ENCODE measurements around the gene SRD5A1.

SRD5A1 gene, protein sequence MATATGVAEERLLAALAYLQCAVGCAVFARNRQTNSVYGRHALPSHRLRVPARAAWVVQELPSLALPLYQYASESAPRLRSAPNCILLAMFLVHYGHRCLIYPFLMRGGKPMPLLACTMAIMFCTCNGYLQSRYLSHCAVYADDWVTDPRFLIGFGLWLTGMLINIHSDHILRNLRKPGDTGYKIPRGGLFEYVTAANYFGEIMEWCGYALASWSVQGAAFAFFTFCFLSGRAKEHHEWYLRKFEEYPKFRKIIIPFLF

DNA sequence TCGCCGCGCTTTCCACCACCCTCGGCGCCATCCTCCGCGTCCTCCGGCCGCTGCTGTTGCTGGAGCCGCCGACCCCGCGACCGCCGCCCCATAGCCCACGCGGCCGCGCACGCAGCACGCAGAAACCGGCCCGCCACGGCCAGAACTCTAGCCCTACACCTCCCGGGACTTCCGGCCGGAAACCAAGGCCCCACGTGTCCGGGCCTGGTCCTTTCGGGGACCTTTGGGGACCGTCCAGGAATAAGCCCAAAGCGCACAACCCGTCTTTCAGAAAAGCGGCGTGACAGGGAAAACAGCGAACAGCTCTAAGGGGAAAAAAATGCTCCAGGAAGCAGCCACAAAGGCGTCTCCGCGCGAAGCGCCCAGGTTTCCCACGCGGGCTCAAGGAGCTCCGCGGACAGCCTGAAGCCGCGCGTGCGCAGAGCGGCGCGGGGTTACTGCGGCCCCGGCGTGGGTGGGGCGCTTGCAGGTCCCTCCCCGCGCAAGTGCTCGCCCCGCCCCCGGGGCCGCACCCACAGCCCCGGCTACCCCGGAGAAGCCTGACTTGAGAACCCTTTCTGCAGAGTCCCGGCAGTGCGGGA lies at the start of gene SRD5A1, which contains the start of gene NSUN2:
Gene SRD5A1 (plus strand): TSS at position 553 of the 581 bp plus-strand sequence. CDS start 137 bp downstream, outside the sequence.
Gene NSUN2 (minus strand): TSS at position 157 of the 581 bp plus-strand sequence. CDS start 65 bp downstream, at position 92.
- peak; percentile 100 for DNase-seq (ENCODE audit: low spot score)

DNA sequence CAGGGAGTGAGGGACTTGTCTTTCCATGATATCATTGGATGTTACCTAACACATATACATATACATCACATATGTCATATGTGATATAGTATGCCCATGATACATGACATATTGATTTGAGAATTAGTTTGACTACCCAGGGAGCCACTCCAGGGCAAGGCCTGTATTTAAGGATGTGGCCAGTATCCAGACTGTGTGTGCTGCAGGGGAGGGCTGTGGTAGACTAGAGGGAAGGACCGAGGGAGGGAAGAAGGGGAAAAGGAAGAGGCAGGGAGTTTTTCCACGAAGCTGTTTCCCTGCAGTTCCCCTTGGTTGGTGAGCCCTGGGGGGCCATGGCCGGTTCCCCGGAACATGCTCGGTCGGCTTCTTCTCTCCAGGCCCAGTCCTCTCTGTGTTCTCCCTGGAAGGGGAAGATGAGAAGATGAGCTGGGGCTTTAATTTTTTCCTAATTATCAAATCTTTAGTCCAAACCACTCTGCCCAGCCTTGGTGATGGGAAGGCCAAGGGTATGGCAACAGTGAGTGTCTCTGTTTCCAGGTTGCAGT lies 49.1 kb upstream of the SRD5A1 start:
- DNase-seq (ENCODE audit: low spot score): no peak

DNA sequence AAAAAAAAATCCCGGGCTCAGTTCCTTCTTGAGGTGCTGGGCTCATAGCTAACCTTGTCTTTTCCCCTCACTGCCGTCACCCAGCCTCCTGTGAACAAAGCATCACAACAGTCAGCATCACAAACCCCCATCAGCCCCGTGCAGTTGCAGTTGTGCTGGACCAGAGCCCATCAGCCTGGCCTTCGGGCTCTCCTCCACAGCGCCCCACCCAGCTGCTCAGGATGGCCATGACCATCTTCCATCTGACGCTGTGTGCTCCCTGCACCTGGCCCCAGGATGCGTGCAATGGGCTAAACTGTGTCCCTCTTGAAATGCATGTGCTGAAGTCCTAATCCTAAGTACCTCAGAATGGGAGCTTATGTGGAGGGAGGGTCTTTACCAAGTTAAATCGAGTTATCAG lies 48.5 kb upstream of the SRD5A1 start:
- no peak for DNase-seq (ENCODE audit: low spot score)

DNA sequence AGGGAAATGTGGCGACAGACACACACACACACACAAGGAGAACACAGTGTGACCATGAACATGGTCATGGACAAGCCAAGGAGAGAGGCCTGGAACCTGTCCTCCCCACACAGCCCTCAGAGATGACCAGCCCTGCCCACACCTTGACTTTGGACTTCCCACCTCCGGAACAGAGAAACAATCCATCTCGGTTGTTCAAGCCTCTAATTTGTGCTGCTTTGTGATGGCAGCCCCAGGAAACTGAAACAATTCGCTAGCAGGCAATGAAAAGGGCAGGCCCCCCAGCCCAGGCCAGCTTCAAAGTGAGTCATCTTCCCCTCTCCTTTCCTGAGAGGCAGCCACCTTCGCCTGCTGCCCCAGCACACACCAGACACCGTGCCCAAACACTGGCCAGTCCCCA lies 48.1 kb upstream of the SRD5A1 start:
- no peak for DNase-seq (ENCODE audit: low spot score)

DNA sequence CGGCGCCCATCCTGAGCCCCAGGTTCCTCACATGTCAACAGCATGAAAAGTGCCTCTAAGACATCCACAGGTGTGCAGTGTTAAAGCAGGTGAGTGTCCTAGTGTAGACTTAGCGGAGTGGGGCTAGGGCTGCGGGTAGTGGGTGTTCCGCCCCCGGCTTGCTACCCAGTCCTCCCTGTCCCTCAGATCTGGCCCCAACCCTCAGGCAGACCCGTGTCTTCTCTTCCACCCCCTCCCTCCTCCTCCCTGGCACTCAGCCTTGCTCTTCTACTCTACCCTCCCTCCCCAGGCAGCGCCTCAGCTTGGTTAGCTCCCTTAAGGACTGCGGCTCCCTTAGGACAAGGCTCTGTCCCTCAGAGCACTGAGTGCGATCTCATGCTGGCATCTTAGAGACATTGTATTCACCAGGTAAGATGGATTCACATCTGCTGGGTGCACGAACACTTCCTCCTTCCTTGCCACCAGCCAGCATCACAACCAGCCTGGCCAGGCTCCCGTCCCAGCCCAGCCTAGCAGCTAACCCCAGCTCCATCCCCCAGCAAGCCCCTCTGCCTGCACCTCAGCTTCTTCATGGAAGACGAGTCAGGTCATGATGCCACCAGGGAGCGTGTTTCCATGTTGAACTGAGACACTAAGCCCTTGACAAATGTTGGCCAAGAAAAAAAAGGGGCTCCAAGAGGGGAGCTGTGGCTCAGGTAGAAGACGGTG lies 47.1 kb upstream of the SRD5A1 start:
- no peak for DNase-seq (ENCODE audit: low spot score)

DNA sequence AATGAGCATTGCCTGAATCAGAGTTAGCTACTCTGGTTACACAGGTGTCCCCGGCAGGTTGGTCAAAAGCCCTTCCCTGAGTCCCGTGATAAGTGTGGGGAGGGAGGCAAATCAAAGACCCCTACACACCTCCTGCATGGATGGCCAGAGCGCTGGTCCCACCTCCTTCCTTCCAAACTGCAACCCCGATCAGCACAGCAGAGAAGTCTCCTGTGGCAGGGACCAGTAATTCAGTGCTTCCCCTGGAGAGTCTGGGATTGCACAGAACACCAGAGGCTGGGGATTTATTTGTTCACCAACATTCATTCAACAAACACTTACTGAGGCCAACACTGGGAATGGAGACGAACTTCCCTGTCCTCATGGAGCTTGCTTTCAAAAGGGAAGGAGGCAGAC lies 46.6 kb upstream of the SRD5A1 start:
- no peak for DNase-seq (ENCODE audit: low spot score)

DNA sequence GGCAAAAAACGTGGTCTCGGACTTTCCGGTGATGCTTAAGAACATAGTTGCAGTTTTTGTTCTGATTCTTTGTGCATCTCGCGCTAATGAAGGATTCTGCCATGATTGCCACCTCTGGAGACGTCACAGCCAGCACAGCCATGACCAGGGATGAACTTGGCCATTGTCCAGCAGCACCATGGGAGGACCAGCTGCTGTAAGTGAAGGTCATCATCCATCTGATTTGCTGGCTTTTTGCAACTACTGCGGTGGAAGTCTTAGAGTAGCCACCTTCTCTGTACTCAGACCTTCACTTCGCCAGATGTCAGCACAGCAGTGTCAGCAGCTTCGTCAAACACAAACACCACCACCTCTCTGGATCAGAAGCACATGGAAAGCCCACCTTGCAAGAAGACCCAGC lies 46.1 kb upstream of the SRD5A1 start:
- no peak for DNase-seq (ENCODE audit: low spot score)

DNA sequence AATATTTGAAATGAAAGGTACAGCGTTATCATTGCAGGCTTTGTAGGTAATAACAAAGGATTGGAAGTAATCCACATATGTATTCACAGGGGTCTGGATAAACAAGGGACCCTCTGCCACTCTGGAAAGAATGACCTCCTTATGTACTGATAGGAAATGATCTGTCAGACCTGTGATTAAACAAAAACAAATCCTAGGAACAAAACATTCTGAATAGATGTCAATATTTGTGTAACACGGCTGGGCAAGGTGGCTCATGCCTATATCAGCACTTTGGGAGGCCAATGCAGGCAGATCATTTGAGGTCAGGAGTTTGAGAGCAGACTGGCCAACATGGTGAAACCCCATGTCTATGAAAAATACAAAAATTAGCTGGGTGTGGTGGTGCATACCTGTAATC lies 42.7 kb upstream of the SRD5A1 start:
- no peak for DNase-seq (ENCODE audit: low spot score)

DNA sequence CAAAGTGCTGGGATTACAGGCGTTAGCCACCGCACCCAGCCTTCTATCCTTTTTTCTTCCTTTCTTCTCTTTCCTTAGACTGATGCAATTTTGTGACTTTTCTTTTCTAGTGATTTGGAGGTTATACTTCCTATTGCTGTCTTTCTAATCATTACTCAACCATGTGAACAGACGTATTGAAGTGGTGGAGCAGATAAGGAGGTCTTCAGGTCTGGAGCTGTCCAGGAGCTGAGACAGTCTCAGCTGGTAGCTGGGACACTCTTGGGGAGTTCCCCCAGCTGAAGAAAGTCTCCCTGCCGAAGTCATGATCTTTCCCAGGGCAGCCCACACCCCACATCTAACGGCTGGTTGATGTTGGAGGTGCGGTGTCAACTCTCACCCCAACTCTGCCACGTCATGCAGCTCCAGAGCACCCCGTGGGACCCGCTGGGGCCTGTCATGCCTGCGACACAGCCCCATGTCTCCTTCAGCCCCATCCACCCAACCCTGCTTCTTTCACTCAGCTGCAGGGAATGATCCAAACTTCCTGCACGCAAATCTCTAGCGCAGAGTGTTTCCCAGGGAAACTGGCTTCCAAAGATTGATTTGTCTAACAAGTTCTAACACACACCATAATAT lies 41.5 kb upstream of the SRD5A1 start:
- no peak for DNase-seq (ENCODE audit: low spot score)

DNA sequence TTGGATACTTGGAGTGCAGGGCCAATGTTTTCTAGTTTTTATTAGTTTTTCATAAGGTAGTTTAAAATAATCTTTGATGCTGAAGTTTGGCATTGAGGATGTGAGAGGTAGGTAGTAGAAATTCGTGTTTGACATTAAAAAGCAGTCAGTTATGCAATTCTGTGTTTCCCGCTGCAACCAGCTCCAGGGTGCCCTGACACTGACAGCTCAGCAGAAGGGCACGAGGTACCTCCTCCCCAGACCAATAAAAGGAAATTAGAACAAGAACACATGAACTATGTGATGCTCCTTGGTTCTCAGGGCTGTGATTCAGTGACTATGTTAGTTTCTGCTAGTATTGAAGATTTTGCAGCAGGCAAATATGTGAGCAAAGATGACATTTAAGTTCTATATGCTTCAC lies 40.6 kb upstream of the SRD5A1 start:
- DNase-seq (ENCODE audit: low spot score): peak; percentile 42

DNA sequence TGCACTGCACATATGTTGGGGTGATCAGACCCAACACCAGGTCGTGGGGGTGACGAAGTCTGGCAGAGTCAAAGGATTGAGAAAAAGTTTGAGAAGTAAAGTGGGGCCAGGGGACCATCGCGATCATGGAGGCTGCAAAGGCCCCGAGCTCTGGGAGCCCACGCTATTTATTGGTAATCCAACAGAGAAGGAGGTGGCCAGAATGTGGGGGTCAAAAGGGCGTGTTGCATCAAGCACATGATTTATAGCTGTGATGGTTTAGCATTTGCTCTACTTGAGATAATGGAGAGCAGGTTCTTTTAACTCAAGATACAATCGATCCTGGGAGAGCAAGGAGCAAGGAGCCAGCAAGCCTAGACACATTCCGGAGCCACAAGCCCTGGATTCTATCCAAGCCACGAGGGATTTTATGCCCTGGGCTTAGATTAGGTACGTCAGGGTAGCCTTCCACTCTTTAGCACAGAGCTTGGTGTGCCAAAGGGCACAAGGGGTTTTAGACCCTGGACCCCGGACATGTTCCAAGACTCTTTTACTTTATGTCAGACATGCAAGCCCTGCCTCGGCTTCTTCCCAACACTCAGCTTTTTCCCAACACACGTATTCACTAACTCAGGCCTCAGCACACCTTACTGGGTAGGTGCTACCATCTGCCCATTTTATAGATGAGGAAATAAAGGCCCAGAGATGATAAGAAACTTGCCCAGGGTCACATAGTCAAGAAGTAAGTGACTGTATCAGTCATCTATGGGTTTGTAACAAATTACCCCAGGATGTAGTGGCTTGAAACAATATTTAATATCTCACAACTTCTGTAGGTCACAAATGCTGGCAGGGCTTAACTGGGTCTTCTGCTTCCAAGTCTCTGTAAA lies 39.9 kb upstream of the SRD5A1 start:
- no peak for DNase-seq (ENCODE audit: low spot score)

DNA sequence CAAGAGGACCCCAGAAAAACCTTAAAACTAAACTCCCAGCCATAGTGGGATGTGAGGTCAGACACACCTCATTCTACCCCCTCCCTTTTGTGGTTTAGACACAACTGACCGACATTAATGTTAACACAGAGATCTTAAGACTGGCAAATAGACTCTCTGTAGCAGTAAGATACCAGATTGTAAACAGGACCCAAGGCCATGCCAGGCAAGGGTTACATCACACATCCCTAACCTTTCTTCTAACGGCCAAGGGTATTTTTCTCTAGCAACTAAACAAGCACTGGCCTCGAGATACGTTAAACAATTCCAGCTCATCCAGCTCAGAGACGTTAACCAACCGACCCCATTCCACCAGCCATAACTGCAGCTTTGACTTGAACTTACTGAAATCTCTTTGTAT lies 39.2 kb upstream of the SRD5A1 start:
- no peak for DNase-seq (ENCODE audit: low spot score)

DNA sequence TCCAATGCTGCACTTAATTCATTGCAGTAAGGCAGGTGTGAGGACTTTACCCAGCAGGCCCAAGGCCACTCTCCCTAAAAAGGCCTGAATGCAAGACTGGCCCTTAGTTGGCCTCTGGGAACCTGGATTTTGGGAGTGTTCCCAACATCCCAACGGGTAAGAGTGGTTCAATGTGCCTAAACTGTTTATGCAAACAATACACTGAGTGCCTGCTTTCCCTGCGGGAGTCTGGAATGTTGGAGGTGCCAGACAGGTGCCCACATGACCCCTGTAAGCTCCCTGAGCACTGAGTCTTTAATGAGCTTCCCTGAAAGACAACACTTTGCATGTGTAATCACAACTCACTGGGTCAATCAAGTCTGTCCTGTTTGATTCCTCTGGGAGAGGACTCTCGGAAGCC lies 37.8 kb upstream of the SRD5A1 start:
- DNase-seq (ENCODE audit: low spot score): no peak

DNA sequence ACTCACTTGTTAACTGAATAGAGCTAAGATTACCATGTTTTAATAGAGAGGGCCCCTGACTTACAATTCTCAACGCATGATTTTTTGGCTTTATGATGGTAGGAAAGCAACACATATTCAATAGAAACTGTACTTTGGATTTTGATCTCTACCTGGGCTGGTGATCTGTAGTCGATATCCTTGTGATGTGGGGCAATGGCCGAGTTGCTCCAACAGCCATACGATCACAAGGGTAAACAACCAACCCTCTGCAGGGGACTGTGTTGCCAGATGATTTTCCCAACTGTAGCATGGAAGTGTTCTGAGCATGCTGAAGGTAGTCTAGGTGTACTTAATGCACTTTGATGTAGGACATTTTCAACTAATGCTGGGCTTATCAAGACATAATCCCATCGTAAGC lies 36.9 kb upstream of the SRD5A1 start:
- no peak for DNase-seq (ENCODE audit: low spot score)

DNA sequence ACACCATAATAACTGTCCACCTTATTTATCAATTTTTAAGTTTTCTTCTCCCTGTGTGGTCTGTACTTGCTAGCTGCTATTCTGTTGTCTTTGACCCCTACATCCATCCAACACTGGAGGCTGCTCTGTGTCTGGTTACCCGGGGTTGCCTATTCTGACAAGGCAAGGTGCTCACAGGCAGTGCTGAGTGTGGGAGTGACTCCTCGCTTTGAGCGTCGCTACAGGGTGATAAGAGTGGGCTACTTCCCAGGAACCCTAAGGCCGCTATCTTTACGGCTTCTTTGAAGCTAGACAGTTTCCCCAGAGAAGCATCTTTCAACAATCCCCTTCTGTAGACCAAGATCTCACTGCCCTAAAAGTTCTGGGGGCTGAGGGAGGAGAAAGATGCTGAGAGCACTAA lies 35.7 kb upstream of the SRD5A1 start:
- DNase-seq (ENCODE audit: low spot score): no peak

DNA sequence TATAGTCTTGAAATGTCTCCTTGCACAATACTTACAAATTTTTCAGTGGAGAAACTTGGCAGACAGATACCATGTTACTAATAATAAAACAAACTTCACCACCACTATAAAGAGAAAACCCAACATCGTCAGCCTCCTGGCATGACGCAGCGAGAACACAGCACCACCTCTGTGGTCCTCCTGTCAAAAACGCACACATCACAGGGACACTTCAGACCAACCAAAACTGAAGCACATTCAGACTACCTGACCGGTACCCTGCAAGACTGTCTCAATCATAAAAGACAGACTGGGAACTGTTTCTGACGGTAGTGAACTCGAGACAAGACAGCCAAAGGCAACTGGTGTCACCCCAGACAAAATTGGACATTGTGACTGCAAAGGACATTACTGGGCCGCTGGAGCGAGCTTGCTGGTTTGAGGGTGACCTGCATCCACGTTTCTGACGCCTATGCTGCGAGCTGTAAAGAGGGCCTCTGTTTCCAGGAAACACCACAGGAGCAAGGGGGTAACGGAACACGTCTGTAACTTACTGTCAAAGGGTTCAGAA lies 34.8 kb upstream of the SRD5A1 start:
- DNase-seq (ENCODE audit: low spot score): peak; percentile 81

DNA sequence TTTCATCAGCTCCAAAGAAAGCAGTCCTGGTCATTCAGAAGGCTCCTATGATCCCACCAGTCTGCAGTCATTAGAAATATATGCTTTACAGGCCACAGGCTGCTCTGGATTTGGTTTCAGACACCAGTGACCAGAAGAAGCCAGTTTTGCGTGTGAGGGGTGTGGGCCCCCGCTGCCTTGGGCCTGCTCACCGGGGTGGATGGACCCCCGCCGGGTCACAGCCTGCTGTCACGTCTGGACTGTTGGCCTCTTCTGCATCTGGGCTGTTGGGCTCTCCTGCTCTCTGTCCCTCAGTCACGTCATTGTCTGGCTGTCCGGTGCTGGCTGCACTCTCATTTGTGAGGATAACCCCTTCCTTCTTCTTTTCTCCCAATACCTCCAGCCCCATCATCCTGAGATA lies 33.5 kb upstream of the SRD5A1 start:
- DNase-seq (ENCODE audit: low spot score): no peak

DNA sequence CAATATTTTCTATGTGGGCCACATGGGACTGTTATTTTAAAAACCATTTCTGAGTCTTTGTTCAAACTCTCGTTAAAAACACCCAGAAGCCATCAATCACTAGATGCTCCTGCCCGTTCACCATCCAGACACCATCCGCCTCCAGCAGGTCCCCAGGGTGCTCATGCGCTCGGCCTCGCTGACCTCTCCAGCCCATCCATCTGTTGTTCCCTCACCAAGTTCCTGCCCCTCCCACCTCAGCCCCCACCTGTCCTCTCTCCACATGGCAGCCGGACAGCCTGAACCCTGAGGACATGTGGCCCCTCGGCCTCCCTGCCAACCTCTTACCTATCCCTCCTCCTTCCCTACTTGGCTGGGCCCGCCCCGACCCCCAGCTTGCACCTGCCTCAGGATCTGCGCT lies 32.0 kb upstream of the SRD5A1 start:
- no peak for DNase-seq (ENCODE audit: low spot score)

DNA sequence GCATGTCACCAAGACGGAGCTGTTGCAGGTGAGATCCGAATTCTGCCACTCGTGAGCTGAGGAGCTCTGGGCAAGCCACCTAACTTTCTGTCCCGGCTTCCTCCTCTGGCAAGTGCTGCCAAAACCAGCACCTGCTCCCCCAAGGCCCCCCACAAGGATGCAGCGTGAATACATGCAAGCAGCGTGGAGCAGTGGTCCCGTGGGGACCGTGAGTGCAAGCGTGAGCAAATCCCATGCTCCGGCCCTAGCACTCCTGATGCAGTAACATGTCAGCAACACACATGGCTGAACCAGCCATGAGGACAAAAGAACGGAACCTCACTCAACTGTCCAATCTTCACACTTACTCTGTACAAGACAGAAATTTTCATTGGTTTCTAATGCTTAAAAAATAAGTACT lies 31.4 kb upstream of the SRD5A1 start:
- DNase-seq (ENCODE audit: low spot score): no peak

DNA sequence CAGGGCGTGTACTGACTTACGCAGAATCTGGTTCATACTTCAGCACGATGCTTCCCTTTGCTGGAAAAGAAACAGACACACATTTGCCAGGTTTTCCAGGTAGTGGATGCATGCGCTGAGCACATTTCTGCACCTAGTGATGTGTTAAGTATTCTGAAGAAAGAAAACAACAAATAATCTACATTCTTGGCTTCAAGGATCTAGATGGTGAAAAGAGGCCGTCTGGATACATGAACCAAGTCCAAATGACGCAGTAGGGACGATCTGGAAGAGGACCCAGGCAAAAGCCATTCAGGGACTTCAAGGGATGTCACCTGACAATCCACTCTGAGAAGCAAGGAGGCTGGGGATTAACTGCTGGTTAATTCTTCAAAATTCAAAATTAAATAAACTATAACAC lies 30.8 kb upstream of the SRD5A1 start:
- DNase-seq (ENCODE audit: low spot score): no peak

DNA sequence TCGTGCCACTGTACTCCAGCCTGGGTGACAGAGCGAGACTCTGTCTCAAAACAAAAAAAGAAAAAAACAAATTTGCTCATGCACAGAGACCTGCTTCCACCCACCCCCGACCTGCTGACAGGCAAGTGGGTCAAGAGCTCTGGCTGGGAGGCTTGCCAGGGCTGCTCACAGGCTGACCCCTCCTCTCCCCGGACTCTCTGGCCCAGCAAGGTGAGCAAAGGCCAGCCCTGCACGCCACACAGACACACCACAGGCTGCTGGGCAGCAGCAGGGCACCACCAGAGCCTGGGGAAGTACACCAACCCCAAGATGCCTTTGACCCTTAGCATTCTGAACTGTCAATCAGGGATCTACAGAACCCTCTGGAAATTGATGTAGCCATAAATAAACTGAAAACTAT lies 29.6 kb upstream of the SRD5A1 start:
- no peak for DNase-seq (ENCODE audit: low spot score)
